ENCODE data around the gene SLC25A48.
"Not testable (repeated sequence)": the region's sequence is repeated elsewhere in the genome, so short reads cannot be mapped to it uniquely, and the experiment has no call there.

The SLC25A48 gene

DNA sequence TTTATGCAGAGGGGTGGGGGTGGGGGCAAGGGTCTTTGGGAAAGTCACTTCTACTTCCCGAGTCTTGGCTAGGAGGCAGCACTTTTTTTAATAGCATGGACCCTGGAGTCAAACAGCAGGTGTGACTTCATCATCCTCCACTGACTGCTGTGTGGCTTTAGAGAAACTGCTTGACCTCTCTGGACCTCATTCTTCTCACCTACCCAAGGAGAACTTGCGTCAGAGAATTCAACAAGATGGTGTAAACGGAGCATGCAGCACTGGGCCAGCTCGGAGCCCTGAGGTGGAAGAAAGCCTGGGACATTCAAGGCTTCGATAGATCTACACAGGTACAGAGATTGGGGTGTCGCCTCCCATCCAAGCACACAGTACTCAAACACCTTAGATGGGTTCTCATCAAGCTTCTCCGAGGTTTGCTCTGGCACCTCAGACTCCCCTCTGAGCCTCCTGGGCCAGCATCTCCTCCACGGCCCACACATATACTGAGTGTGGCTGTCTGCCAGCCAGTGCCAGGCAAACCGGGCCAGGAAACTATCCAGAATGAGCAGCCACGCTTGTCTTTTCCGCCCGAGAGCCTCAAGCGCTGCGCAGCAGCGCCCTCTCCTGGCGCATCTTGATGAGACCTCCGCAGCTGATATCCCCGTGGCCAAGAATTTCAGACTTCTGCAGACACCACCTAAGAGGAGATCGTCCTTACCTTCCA is 4.6 kb upstream of the SLC25A48 start:
- DNase-seq (ENCODE audit: low read depth): no peak

- no peak for DNase-seq (ENCODE audit: low read depth)
Measured at GRCh38 chr5:135830384-135830700, 4.1 kb upstream of the SLC25A48 start.

GRCh38 chr5:135830876-135831275 is 3.6 kb upstream of the SLC25A48 start:
- no peak for DNase-seq (ENCODE audit: low read depth)

DNA sequence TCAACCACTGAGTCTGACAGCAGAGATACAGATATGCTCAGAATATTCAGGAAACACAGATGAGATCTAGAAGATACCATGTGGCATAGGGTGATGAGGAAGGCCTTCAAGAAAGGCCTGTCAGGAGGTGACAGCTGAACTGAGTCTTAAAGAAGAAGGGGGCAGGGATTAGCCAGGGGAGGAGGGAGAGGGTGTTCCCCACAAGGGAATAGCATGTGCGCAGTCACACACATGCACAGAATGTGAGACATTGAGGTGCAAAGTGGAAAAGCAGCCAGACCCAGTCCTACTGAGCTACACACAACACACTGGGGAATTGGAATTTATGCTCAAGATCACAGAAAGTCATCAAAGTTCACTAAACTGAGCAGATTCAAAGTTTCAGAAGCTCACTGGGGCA is 3.0 kb upstream of the SLC25A48 start:
- no peak for DNase-seq (ENCODE audit: low read depth)

DNA sequence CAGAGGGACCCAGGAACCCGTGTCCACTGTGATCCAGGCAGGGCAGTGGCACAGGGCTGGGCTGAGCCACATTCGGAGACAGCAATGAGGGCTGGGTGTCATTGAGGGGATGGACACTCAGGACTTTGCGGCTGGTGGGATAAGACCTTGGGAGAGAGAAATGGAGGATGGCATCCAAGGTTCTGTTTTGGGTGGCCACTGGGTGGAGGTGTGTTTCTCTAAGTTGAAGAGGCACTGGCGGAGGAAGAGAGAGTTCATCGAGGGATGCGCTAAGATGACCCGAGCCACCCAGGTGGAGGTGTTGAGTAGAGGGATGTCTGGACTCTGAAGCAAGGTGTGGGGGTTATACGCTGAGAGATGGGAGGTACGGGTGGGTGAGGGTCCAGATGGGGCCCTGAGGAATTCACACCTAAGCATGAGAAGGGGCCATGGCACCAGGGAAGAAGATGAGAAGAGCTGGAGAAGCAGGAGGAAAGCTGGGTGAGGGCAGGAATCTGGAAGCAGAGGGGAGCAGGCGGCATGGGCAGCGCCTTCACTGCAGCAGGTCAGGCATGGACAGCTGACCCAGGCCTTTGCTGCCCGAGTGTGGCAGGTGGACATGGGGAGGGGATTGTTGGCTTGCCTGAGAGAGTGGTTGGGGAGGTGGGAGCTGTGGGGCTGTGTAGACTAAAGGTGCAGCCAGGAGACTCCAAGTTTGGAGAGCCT is 2.5 kb upstream of the SLC25A48 start:
- no peak for DNase-seq (ENCODE audit: low read depth)

- DNase-seq (ENCODE audit: low read depth): no peak
Measured at GRCh38 chr5:135832941-135833920, 1.2 kb upstream of the SLC25A48 start.

GRCh38 chr5:135833961-135834638 is 363 bp upstream of the SLC25A48 start:
- no peak for DNase-seq (ENCODE audit: low read depth)

DNA sequence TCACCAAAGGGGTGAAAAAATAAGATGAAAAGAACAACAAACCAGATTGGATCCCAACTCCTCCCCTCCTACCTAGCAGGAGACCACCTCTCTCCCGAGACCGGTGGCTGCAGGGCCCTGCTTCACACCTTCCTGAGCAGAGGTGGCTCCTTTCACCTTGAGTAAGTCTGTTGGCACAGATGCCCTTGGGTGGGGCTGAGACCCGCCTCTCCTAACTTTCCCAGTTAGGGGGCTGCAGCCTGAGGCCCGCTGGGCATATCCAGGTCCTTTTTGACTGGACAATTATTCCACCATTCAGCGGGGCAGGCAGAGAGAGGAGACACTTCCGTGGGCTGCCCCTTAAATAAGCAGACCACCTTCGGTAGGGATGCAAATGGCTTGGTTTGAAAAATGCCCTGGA is 1.3 kb downstream of the SLC25A48 start:
- DNase-seq (ENCODE audit: low read depth): no peak

GRCh38 chr5:135838395-135838794 is 3.9 kb downstream of the SLC25A48 start:
- not testable (repeated sequence) for DNase-seq (ENCODE audit: low read depth)

- no peak for DNase-seq (ENCODE audit: low read depth)
Measured at GRCh38 chr5:135839566-135839965, 5.1 kb downstream of the SLC25A48 start.

- no peak for DNase-seq (ENCODE audit: low read depth)
Measured at GRCh38 chr5:135840959-135841358, 6.5 kb downstream of the SLC25A48 start.

- DNase-seq (ENCODE audit: low read depth): no peak
Measured at GRCh38 chr5:135842737-135843136, 8.3 kb downstream of the SLC25A48 start.

DNA sequence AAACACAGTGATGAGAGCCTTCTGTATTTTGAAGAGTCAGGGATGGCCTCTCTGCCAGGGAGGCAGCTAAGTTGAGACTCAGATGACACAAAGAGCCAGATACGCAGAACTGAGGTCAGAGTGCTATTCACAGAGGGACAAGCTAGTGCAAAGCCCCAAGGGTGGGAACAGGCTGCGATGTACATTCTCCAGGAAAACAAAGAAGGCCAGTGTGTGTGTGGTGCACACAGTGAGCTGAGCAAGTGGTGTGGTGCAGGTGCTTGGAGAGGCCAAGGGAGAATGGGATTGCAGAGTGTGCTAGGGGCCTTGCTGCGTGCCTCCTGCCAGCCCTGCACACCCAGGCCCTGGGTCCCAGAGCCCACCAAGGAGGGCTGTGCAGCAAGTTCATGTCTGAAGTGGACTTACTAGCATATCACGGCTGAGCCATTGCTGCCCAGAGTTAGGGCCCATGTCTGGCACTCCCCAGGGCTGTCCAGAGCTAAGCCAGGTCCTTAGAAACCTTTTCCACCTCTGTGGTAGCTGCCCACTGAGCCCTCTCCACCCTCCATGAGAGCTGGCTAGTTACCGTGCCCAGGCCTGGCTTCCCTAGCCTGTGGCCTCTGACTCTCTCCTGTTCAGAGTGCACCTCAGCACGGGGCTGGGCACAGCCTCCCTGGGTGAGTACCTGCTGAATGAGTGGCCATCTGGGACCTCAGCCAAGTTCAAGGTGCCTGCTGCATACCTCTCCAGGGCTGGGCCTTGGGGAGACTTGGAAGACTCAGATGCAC is 9.3 kb downstream of the SLC25A48 start:
- DNase-seq (ENCODE audit: low read depth): no peak

GRCh38 chr5:135846311-135846710 is 11.8 kb downstream of the SLC25A48 start:
- no peak for DNase-seq (ENCODE audit: low read depth)

GRCh38 chr5:135847976-135848375 is 13.5 kb downstream of the SLC25A48 start:
- DNase-seq (ENCODE audit: low read depth): no peak

- DNase-seq (ENCODE audit: low read depth): no peak
Measured at GRCh38 chr5:135850231-135850630, 15.8 kb downstream of the SLC25A48 start.

DNA sequence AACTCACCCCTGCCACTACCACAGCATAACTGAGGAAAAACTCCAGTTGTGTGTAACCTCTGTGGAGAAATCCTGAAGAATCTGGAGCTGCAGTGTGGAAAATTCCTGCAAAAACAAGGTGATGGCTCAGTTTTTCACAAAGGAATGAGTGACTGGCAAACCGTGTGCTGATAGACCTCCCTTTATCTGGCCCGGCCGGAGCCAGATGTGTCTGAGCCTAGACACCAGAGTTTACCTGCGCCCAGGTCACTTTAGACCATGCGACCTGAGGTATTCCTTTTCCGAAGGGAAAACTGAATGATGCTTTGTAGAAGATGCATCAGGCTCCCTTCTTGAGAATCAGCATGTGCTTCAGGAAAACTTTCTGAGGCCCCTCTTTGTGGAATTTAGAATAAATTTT is 16.2 kb downstream of the SLC25A48 start:
- DNase-seq (ENCODE audit: low read depth): no peak

DNA sequence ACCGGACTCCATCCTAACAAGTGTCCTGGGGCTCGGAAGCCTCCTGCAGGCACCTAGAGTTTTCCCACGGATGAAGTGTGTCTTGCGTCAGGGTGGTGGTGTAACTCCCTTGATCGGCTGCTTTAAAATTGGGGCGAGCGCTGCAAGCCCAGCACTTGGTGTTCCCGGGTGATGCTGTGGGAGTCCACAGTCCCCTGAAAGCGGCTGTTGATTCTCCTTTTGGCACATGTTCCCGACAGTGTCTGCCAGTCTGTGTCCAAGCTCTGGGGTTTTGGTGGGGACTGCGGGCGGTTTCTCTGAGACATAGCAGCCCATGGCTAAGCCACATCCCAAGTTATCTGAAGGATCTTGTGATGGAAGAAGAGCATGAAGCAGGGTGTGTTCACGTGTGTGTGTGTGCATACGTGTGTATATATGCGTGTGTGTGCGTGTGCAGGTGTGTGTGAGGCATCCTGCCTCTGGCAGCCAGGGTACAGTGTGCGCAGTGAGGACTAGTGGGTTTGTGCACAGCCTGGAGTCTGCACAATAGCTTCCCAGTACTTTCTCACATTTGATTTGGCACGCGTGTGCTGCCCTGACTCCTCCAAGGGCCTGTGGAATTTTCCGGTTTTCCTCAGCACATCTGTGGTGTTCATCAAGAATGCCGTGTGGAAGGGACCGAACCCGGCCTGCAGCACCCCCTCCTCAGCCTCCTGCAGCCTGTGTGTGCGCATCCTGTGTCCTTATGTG is 16.9 kb downstream of the SLC25A48 start:
- no peak for DNase-seq (ENCODE audit: low read depth)

DNA sequence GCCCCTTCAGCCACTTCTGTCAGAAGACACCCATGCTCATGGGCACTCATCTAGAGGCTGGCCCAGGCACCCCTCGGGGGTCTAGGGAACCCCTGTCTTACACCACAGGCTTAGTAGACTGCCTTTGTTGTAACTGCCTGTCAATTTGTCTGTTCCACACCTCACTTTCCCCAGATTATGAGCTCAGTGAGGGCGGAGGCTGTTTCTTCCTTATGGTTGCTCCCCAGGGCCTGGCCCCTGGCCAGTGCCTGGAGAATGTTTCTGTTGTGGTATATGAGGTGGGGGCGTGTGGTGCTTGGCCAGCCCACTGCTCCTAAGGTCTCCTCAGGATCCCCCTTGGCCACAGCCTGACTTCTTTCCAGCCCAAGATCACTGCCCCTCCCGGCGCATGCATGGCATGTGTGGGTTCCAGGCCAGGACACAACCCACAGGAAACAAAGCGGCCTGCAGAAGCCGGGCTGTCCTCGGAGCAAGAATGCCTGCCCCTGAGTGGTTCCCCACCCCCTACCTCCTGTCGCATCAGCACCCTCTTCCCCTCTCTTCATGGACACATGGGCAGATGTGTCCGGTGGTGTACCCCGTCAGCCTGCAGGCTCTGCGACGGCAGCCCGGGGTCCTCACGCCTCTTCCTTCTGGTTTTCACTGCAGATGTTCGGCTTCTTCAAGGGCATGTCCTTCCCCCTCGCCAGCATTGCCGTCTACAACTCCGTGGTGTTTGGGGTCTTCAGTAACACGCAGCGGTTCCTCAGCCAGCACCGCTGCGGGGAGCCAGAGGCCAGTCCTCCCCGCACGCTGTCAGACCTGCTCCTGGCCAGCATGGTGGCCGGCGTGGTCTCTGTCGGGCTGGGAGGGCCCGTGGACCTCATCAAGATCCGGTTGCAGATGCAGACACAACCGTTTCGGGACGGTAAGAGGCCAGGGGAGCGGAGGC is 17.7 kb downstream of the SLC25A48 start:
- DNase-seq (ENCODE audit: low read depth): no peak

Measured in T-helper 22 cell (primary cell).